KMS-11 (cell line): Measurements from ENCODE around the gene WDR48.

Experiments
- H2AFZ ChIP-seq: fragments of 200-600 bp; sonication (generic); 2 replicates; pipeline ENCODE4 v1.6.1; 2016; ENCODE audit warnings: antibody characterized with exemption, mixed run types, low read depth
- H3K27ac ChIP-seq: fragments of 200-600 bp; sonication (generic); 2 replicates; pipeline ENCODE4 v1.6.1; 2016; ENCODE audit warnings: mild to moderate bottlenecking, mixed run types
- H3K27me3 ChIP-seq: fragments of 200-600 bp; sonication (generic); 2 replicates; pipeline ENCODE4 v1.6.1; 2017; ENCODE audit warnings: mild to moderate bottlenecking, low read depth, mixed run types, moderate library complexity; ENCODE audit not compliant: insufficient read depth
- H3K36me3 ChIP-seq: fragments of 200-600 bp; sonication (generic); 2 replicates; pipeline ENCODE4 v1.6.1; 2017; ENCODE audit warnings: mild to moderate bottlenecking, mixed run types; ENCODE audit not compliant: insufficient read depth
- H3K4me1 ChIP-seq: fragments of 200-600 bp; sonication (generic); 2 replicates; pipeline ENCODE4 v1.6.1; 2016; ENCODE audit warnings: mild to moderate bottlenecking, low read depth, mixed run types; ENCODE audit not compliant: poor library complexity, severe bottlenecking
- H3K4me2 ChIP-seq: fragments of 200-600 bp; sonication (generic); 2 replicates; pipeline ENCODE4 v1.7.0; 2016; ENCODE audit warnings: mild to moderate bottlenecking, mixed run types
- H3K4me3 ChIP-seq: fragments of 200-600 bp; sonication (generic); IDR thresholded peaks from 2 replicates; pipeline ENCODE4 v1.6.1; 2017; ENCODE audit warnings: low read depth, low read length, mixed read lengths; ENCODE audit not compliant: insufficient read depth
- H3K79me2 ChIP-seq: fragments of 200-600 bp; sonication (generic); 2 replicates; pipeline ENCODE4 v1.6.1; 2016; ENCODE audit warnings: low read depth, mixed run types; ENCODE audit not compliant: insufficient read depth
- H3K9ac ChIP-seq: fragments of 200-600 bp; sonication (generic); 2 replicates; pipeline ENCODE4 v1.6.1; 2016; ENCODE audit warnings: mild to moderate bottlenecking, mixed run types
- H4K20me1 ChIP-seq: fragments of 200-600 bp; sonication (generic); 2 replicates; pipeline ENCODE4 v1.6.1; 2016; ENCODE audit warnings: mild to moderate bottlenecking, mixed run types; ENCODE audit not compliant: insufficient read depth
- CTCF ChIP-seq: fragments of 200-600 bp; sonication (generic); conservative IDR thresholded peaks from 2 replicates; pipeline ENCODE4 v1.6.1; 2017; ENCODE audit warnings: low read depth, mild to moderate bottlenecking, antibody characterized with exemption, low read length, moderate library complexity, mixed read lengths

The WDR48 gene

GRCh38 chr3:39021465-39022285, 30.1 kb upstream of the WDR48 start:
- TF ChIP-seq CTCF: no peak
- Histone ChIP-seq H3K79me2 (no peaks in the 10 kb centered on the region), H3K27me3 (no peaks in the 10 kb centered on the region), H3K4me3 (no peak overlapping the region), H3K4me1 (peaks cover 16% of the 10 kb centered on the region), H3K9ac (no peak overlapping the region), H2AFZ (no peak overlapping the region), H3K27ac (no peak overlapping the region), H3K36me3 (no peaks in the 10 kb centered on the region), H3K4me2 (no peak overlapping the region), H4K20me1 (no peaks in the 10 kb centered on the region)

GRCh38 chr3:39022286-39022630, 29.6 kb upstream of the WDR48 start:
- H3K36me3 ChIP-seq: no peaks in the 10 kb centered on the region

GRCh38 chr3:39024497-39024896, 27.3 kb upstream of the WDR48 start:
- peaks cover 12% of the 10 kb centered on the region for H3K4me1 ChIP-seq
- H3K79me2 ChIP-seq: no peaks in the 10 kb centered on the region
- no peak overlapping the region for H3K9ac ChIP-seq
- no peak for TF ChIP-seq CTCF
- H3K4me2 ChIP-seq: no peak overlapping the region
- no peak overlapping the region for H2AFZ ChIP-seq
- no peaks in the 10 kb centered on the region for H3K36me3 ChIP-seq
- no peak overlapping the region for H3K4me3 ChIP-seq
- no peaks in the 10 kb centered on the region for H3K27me3 ChIP-seq
- H4K20me1 ChIP-seq: no peaks in the 10 kb centered on the region
- no peak overlapping the region for H3K27ac ChIP-seq

More at GRCh38 chr3:39022286-39022630, 29.6 kb upstream of the WDR48 start:
- no peak overlapping the region for H3K4me3 ChIP-seq
- peaks cover 16% of the 10 kb centered on the region for H3K4me1 ChIP-seq
- H4K20me1 ChIP-seq: no peaks in the 10 kb centered on the region
- no peaks in the 10 kb centered on the region for H3K79me2 ChIP-seq
- no peak overlapping the region for H2AFZ ChIP-seq
- H3K27ac ChIP-seq: no peak overlapping the region
- TF ChIP-seq CTCF: no peak
- H3K9ac ChIP-seq: no peak overlapping the region
- H3K4me2 ChIP-seq: no peak overlapping the region
- H3K27me3 ChIP-seq: no peaks in the 10 kb centered on the region

GRCh38 chr3:39025222-39025970, 26.4 kb upstream of the WDR48 start:
- no peak overlapping the region for H3K4me3 ChIP-seq
- no peak overlapping the region for H3K4me2 ChIP-seq
- H3K79me2 ChIP-seq: no peaks in the 10 kb centered on the region
- peaks cover 9% of the 10 kb centered on the region for H3K4me1 ChIP-seq
- H2AFZ ChIP-seq: no peak overlapping the region
- H3K27me3 ChIP-seq: no peaks in the 10 kb centered on the region
- no peaks in the 10 kb centered on the region for H4K20me1 ChIP-seq
- no peaks in the 10 kb centered on the region for H3K36me3 ChIP-seq
- TF ChIP-seq CTCF: no peak
- H3K9ac ChIP-seq: no peak overlapping the region
- H3K27ac ChIP-seq: no peak overlapping the region
